Astrocyte (in vitro differentiated cells and primary cell): ENCODE results near the gene C6orf89. TPM values are rescaled to one million over a fixed set of nuclear protein-coding genes. Genes with fewer than 3 reads are reported as not detected.

ENCODE experiments used
- DNase-seq: peaks from one replicate; pipeline ENCODE4 v3.0.0-alpha.2; 2010; ENCODE audit warnings: low read depth
- FAIRE-seq: peaks from 2 replicates; lab custom pipeline; 2011; peaks lifted over from hg19 to GRCh38; lab: Jason Lieb, UNC
- H2AFZ ChIP-seq: 2 replicates; pipeline ENCODE4 v1.6.0; 2012; ENCODE audit warnings: low read depth, low read length, inconsistent platforms
- H3K27ac ChIP-seq: 2 replicates; pipeline ENCODE4 v1.5.1; 2011; ENCODE audit warnings: low read depth, low read length, inconsistent platforms
- H3K27me3 ChIP-seq: 2 replicates; pipeline ENCODE4 v1.6.0; 2011; ENCODE audit warnings: low read length, inconsistent platforms; ENCODE audit not compliant: insufficient read depth
- H3K36me3 ChIP-seq: 2 replicates; pipeline ENCODE4 v1.5.1; 2011; ENCODE audit warnings: low read length, inconsistent platforms; ENCODE audit not compliant: insufficient read depth
- H3K4me1 ChIP-seq: 2 replicates; pipeline ENCODE4 v1.5.1; 2011; ENCODE audit warnings: low read length, inconsistent platforms; ENCODE audit not compliant: insufficient read depth
- H3K4me2 ChIP-seq: 2 replicates; pipeline ENCODE4 v1.6.0; 2012; ENCODE audit warnings: low read length, inconsistent platforms
- H3K4me3 ChIP-seq: 2 replicates; pipeline ENCODE4 v1.5.1; 2011; ENCODE audit warnings: low read depth, mild to moderate bottlenecking, low read length, inconsistent platforms; ENCODE audit not compliant: insufficient read depth
- H3K79me2 ChIP-seq: 2 replicates; pipeline ENCODE4 v1.6.0; 2012; ENCODE audit warnings: mild to moderate bottlenecking, low read length, inconsistent platforms; ENCODE audit not compliant: insufficient read depth
- H3K9ac ChIP-seq: 2 replicates; pipeline ENCODE4 v1.6.0; 2012; ENCODE audit warnings: mild to moderate bottlenecking, low read length, inconsistent platforms
- H3K9me3 ChIP-seq: 2 replicates; pipeline ENCODE4 v1.5.1; 2012; ENCODE audit warnings: low read depth, mild to moderate bottlenecking, low read length, inconsistent platforms; ENCODE audit not compliant: insufficient read depth
- H4K20me1 ChIP-seq: 2 replicates; pipeline ENCODE4 v1.6.0; 2012; ENCODE audit warnings: low read length, inconsistent platforms; ENCODE audit not compliant: insufficient read depth
- H3K27ac Mint-ChIP-seq: one replicate; pipeline ENCODE4 v1.8.0; 2021; ENCODE audit warnings: mild to moderate bottlenecking, mixed read lengths; ENCODE audit not compliant: unreplicated experiment
- H3K27me3 Mint-ChIP-seq: one replicate; pipeline ENCODE4 v1.8.0; 2021; ENCODE audit warnings: low read depth, mixed read lengths; ENCODE audit not compliant: unreplicated experiment
- H3K36me3 Mint-ChIP-seq: one replicate; pipeline ENCODE4 v1.8.0; 2021; ENCODE audit warnings: low read depth, mixed read lengths; ENCODE audit not compliant: unreplicated experiment
- H3K4me1 Mint-ChIP-seq: one replicate; pipeline ENCODE4 v1.8.0; 2021; ENCODE audit warnings: low read depth, mixed read lengths; ENCODE audit not compliant: unreplicated experiment
- H3K4me3 Mint-ChIP-seq: one replicate; pipeline ENCODE4 v1.8.0; 2021; ENCODE audit warnings: mild to moderate bottlenecking, moderate library complexity, mixed read lengths; ENCODE audit not compliant: unreplicated experiment
- H3K9me3 Mint-ChIP-seq: one replicate; pipeline ENCODE4 v1.8.0; 2021; ENCODE audit warnings: mild to moderate bottlenecking, mixed read lengths; ENCODE audit not compliant: unreplicated experiment
- EZH2 ChIP-seq: IDR thresholded peaks from 2 replicates; pipeline ENCODE4 v1.6.1; 2012; ENCODE audit warnings: mild to moderate bottlenecking, low read length, inconsistent platforms; ENCODE audit not compliant: insufficient read depth
- total RNA-seq: library from RNA; stranded (reverse); gene quantifications from 2 replicates; pipeline ENCODE4 v1.2.1, GENCODE V29; 2021
- TF ChIP-seq, protein P1 (sequence below): IDR thresholded peaks from 2 replicates; pipeline ENCODE4 v1.5.1; 2011; ENCODE audit warnings: low read depth, mild to moderate bottlenecking, inconsistent platforms, low read length, moderate library complexity; ENCODE audit not compliant: insufficient read depth

Gene C6orf89
- total RNA-seq, 1 donor from 2014 or later: 37.8 TPM

- Mint-ChIP-seq H3K4me3 (no peak overlapping the region), H3K36me3 (peaks cover 4% of the 10 kb centered on the region), H3K27ac (peak overlapping the region; percentile 28), H3K9me3 (peaks cover 4% of the 10 kb centered on the region), H3K27me3 (peaks cover 52% of the 10 kb centered on the region), H3K4me1 (no peaks in the 10 kb centered on the region)
- peaks cover 15% of the 10 kb centered on the region for H3K27me3 ChIP-seq
- no peak for FAIRE-seq
- no peak overlapping the region for H3K4me3 ChIP-seq
- H3K36me3 ChIP-seq: no peaks in the 10 kb centered on the region
- no peaks in the 10 kb centered on the region for H3K9me3 ChIP-seq
- no peaks in the 10 kb centered on the region for H4K20me1 ChIP-seq
- TF ChIP-seq, protein P1, sequence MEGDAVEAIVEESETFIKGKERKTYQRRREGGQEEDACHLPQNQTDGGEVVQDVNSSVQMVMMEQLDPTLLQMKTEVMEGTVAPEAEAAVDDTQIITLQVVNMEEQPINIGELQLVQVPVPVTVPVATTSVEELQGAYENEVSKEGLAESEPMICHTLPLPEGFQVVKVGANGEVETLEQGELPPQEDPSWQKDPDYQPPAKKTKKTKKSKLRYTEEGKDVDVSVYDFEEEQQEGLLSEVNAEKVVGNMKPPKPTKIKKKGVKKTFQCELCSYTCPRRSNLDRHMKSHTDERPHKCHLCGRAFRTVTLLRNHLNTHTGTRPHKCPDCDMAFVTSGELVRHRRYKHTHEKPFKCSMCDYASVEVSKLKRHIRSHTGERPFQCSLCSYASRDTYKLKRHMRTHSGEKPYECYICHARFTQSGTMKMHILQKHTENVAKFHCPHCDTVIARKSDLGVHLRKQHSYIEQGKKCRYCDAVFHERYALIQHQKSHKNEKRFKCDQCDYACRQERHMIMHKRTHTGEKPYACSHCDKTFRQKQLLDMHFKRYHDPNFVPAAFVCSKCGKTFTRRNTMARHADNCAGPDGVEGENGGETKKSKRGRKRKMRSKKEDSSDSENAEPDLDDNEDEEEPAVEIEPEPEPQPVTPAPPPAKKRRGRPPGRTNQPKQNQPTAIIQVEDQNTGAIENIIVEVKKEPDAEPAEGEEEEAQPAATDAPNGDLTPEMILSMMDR: no peak
- no peak for TF ChIP-seq EZH2
- no peak for DNase-seq
- no peaks in the 10 kb centered on the region for H3K79me2 ChIP-seq
- no peak overlapping the region for H3K27ac ChIP-seq
- no peak overlapping the region for H3K4me2 ChIP-seq
- peaks cover 14% of the 10 kb centered on the region for H3K4me1 ChIP-seq
- no peak overlapping the region for H2AFZ ChIP-seq
- no peak overlapping the region for H3K9ac ChIP-seq
Observed at GRCh38 chr6:36843170-36843569, 42.6 kb upstream of the C6orf89 start.

DNA sequence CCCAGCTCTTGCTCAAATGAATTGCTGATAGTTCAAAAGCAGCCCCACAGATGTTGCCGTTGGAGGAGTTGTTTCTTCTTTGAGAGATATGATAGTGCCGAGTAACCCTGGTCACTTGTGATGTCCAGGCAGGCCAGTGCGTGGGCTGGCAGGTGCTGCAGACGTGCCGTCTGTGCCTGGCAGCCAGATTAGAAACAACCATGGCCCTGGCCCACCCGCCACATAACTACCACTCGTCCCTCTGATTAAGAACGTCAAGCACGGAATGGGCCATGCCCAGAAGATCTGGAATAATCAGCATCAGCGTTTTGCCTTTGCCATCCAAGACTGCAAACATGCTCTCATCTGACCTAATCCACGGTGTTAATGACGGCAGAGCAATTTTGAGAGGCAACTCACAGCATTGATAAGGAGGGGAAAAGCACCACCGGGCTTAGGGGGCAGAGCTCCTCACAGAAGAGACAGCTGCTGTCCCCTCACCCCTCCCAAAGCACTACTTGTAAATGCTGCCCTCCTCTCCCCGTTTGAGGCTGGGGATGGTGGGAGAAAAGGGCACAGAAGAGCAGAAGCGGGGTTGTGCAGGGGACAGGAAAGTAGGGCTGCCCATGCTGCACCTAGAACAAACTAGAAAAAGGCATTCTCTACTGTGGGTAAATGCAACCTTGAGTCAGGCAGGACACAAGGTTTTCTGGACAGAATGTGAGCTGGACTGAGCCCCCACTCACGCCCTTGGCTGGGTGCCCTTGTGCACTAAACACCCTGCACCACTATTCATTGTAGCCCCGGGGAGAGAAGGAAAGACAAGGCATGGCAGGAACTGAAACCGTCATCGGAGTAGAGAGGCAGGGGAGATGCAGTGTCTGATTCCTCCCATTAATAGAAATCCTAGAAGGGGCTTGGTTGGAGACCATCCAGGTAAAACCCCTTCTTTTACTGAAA is 41.3 kb upstream of the C6orf89 start:
- Mint-ChIP-seq H3K27ac (peak overlapping the region; percentile 56), H3K4me1 (peaks cover 12% of the 10 kb centered on the region), H3K4me3 (no peak overlapping the region), H3K36me3 (peaks cover 4% of the 10 kb centered on the region), H3K27me3 (peaks cover 43% of the 10 kb centered on the region), H3K9me3 (peaks cover 2% of the 10 kb centered on the region)
- TF ChIP-seq, protein P1: no peak
- no peak for TF ChIP-seq EZH2
- H3K27me3 ChIP-seq: peaks cover 3% of the 10 kb centered on the region
- H3K4me3 ChIP-seq: no peak overlapping the region
- no peak overlapping the region for H3K9ac ChIP-seq
- no peak for FAIRE-seq
- no peak overlapping the region for H3K27ac ChIP-seq
- H4K20me1 ChIP-seq: no peaks in the 10 kb centered on the region
- H3K4me2 ChIP-seq: no peak overlapping the region
- DNase-seq: no peak
- no peak overlapping the region for H2AFZ ChIP-seq
- H3K36me3 ChIP-seq: no peaks in the 10 kb centered on the region
- H3K4me1 ChIP-seq: peaks cover 15% of the 10 kb centered on the region
- H3K9me3 ChIP-seq: no peaks in the 10 kb centered on the region
- H3K79me2 ChIP-seq: no peaks in the 10 kb centered on the region

- peaks cover 12% of the 10 kb centered on the region for H3K4me1 ChIP-seq
- H3K36me3 ChIP-seq: no peaks in the 10 kb centered on the region
- no peak for FAIRE-seq
- no peak overlapping the region for H3K4me2 ChIP-seq
- no peak overlapping the region for H3K4me3 ChIP-seq
- no peak for DNase-seq
- H3K9me3 ChIP-seq: no peaks in the 10 kb centered on the region
- no peaks in the 10 kb centered on the region for H4K20me1 ChIP-seq
- Mint-ChIP-seq H3K36me3 (peaks cover 4% of the 10 kb centered on the region), H3K4me1 (peaks cover 13% of the 10 kb centered on the region), H3K27me3 (peaks cover 40% of the 10 kb centered on the region), H3K4me3 (no peak overlapping the region), H3K27ac (no peak overlapping the region), H3K9me3 (peaks cover 4% of the 10 kb centered on the region)
- H3K9ac ChIP-seq: no peak overlapping the region
- H3K27ac ChIP-seq: no peak overlapping the region
- H3K27me3 ChIP-seq: peaks cover 1% of the 10 kb centered on the region
- no peaks in the 10 kb centered on the region for H3K79me2 ChIP-seq
- no peak for TF ChIP-seq EZH2
- TF ChIP-seq, protein P1: no peak
- H2AFZ ChIP-seq: no peak overlapping the region
Observed at GRCh38 chr6:36845233-36845632, 40.5 kb upstream of the C6orf89 start.
